Esophagus squamous epithelium (tissue), 5 donors: Measurements from ENCODE around the gene MSTO1. TPM values are rescaled to one million over a fixed set of nuclear protein-coding genes. Genes with fewer than 3 reads are reported as not detected.
A peak's percentile ranks its signal among the peaks of the same experiment; 100 is the strongest.
"Not testable (repeated sequence)": the region's sequence is repeated elsewhere in the genome, so short reads cannot be mapped to it uniquely, and the experiment has no call there.

Experiments used
- DNase-seq: peaks from one replicate; lab custom pipeline; 2025; lab: John Stamatoyannopoulos, UW
- H3K27ac ChIP-seq, 4 donors: fragments of 200-600 bp; sonication (generic); one replicate each; pipeline ENCODE4 v1.5.1; 2016 to 2019; ENCODE audit warnings: mild to moderate bottlenecking in 1 of 4
- H3K27me3 ChIP-seq, 4 donors: fragments of 200-600 bp; sonication (generic); 1 replicate in 3 of 4; 2 replicates in 1 of 4; pipeline versions ENCODE4 v1.5.1 to v1.6.0; 2017 to 2021; ENCODE audit warnings: antibody characterized with exemption in 1 of 4
- H3K36me3 ChIP-seq, 3 donors: fragments of 200-600 bp; sonication (generic); one replicate each; pipeline ENCODE4 v1.5.1; 2016 to 2019
- H3K4me1 ChIP-seq, 3 donors: fragments of 200-600 bp; sonication (generic); one replicate each; pipeline ENCODE4 v1.5.1; 2017 to 2019
- H3K4me3 ChIP-seq, 4 donors: fragments of 200-600 bp; sonication (generic); 1 replicate in 3 of 4; 2 replicates in 1 of 4; pipeline ENCODE4 v1.5.1; 2016 to 2019; ENCODE audit warnings: mild to moderate bottlenecking in 2 of 4, moderate library complexity in 1 of 4
- H3K9me3 ChIP-seq, 3 donors: fragments of 200-600 bp; sonication (generic); one replicate each; pipeline ENCODE4 v1.5.1; 2016 to 2019
- CTCF ChIP-seq, 6 experiments: fragments of 450-650 bp in 4 of 6; fragments of 200-600 bp in 2 of 6; sonication (generic) in 2 of 6; IDR thresholded peaks; one replicate each; pipeline ENCODE4 v1.5.1; 2016 to 2019; ENCODE audit warnings: antibody characterized with exemption in 6 of 6, mild to moderate bottlenecking in 4 of 6, moderate library complexity in 4 of 6
- POLR2A ChIP-seq, 4 donors: fragments of 450-650 bp; IDR thresholded peaks; one replicate each; pipeline ENCODE4 v1.6.1; 2017; ENCODE audit warnings: antibody characterized with exemption in 4 of 4, mild to moderate bottlenecking in 4 of 4, moderate library complexity in 3 of 4
- WGBS, 2 donors: methylation state at CpG; one replicate each; pipeline ENCODE4 v1.1.5; 2018; 5-methylcytosine and 5-hydroxymethylcytosine counted together
- intact Hi-C: fragments of 100-400 bp; cut with DNase I; formaldehyde crosslinking; loops from one replicate; pipeline ENCODE4 v1.15.0; 2022
- total RNA-seq, 4 donors: library from RNA; depleted of rRNA; stranded (reverse); fragments of >200 nt; gene quantifications; one replicate each; pipeline ENCODE4 v1.1.0, GENCODE V29; 2016
- donor health status: DM: yes; HTN: yes; CAD: no.

The MSTO1 gene
- total RNA-seq, 4 donors from 2014 or later, result 2.6 to 17.9 (median 13.6) TPM

GRCh38 chr1:155596864-155597263, 13.2 kb upstream of the MSTO1 start:
- Histone ChIP-seq H3K27me3 (peaks cover 0 to 5% (median 0%) of the 10 kb centered on the region in 4 donors), H3K4me3 (no peak overlapping the region), H3K4me1 (peaks cover 4 to 20% (median 5%) of the 10 kb centered on the region in 3 donors), H3K27ac (no peak overlapping the region), H3K36me3 (no peaks in the 10 kb centered on the region), H3K9me3 (no peaks in the 10 kb centered on the region)
- WGBS, 2 donors, result 96 to 97% methylated on average over 5 of the region's 5 CpGs
- TF ChIP-seq POLR2A (IDR thresholded peaks at IDR 0.05), result no peak
- no peak for TF ChIP-seq CTCF (IDR thresholded peaks at IDR 0.05)
- DNase-seq, result no peak
- intact Hi-C loops, result no loop called here

GRCh38 chr1:155598842-155599331, 11.1 kb upstream of the MSTO1 start:
- peaks cover 4 to 20% (median 5%) of the 10 kb centered on the region in 3 donors for H3K4me1 ChIP-seq
- TF ChIP-seq POLR2A (IDR thresholded peaks at IDR 0.05), result no peak
- TF ChIP-seq CTCF (IDR thresholded peaks at IDR 0.05), result no peak
- peak overlapping the region in 1 of 4 donors; percentile 39 for H3K4me3 ChIP-seq
- H3K27me3 ChIP-seq, result peaks cover 0 to 5% (median 0%) of the 10 kb centered on the region in 4 donors
- no peak for DNase-seq
- no peak overlapping the region for H3K27ac ChIP-seq
- intact Hi-C loops, result no loop called here
- H3K36me3 ChIP-seq, result no peaks in the 10 kb centered on the region
- no peaks in the 10 kb centered on the region for H3K9me3 ChIP-seq
- WGBS, 2 donors, result 12 to 27% methylated on average over 10 to 11 of the region's 12 CpGs

GRCh38 chr1:155599828-155600572, 10.0 kb upstream of the MSTO1 start:
- H3K4me3 ChIP-seq, H3K9me3 ChIP-seq, intact Hi-C loops, H3K36me3 ChIP-seq, H3K27me3 ChIP-seq, H3K27ac ChIP-seq, DNase-seq: not testable (repeated sequence)
- 13 to 29% methylated on average over 8 of the region's 12 CpGs for WGBS, 2 donors
- H3K4me1 ChIP-seq, result peaks cover 4 to 20% (median 5%) of the 10 kb centered on the region in 3 donors

GRCh38 chr1:155607708-155608107, 2.3 kb upstream of the MSTO1 start:
- H3K9me3 ChIP-seq, result no peaks in the 10 kb centered on the region
- H3K4me3 ChIP-seq, result no peak overlapping the region
- H3K27ac ChIP-seq, result no peak overlapping the region
- no peak for DNase-seq
- peaks cover 0 to 4% (median 3%) of the 10 kb centered on the region in 3 donors for H3K4me1 ChIP-seq
- intact Hi-C loops, result no loop called here
- TF ChIP-seq POLR2A (IDR thresholded peaks at IDR 0.05), result no peak
- TF ChIP-seq CTCF (IDR thresholded peaks at IDR 0.05), result no peak
- WGBS, 2 donors, result 72 to 73% methylated on average over 7 of the region's 7 CpGs
- H3K27me3 ChIP-seq, result no peaks in the 10 kb centered on the region
- peaks cover 0 to 8% (median 6%) of the 10 kb centered on the region in 3 donors for H3K36me3 ChIP-seq

GRCh38 chr1:155608888-155609225, 1.2 kb upstream of the MSTO1 start:
- intact Hi-C loops, result no loop called here
- 75 to 89% methylated on average over 7 to 9 of the region's 9 CpGs for WGBS, 2 donors
- Histone ChIP-seq H3K4me1 (peaks cover 0 to 4% (median 3%) of the 10 kb centered on the region in 3 donors), H3K9me3 (no peaks in the 10 kb centered on the region), H3K4me3 (no peak overlapping the region), H3K36me3 (peaks cover 0 to 15% (median 11%) of the 10 kb centered on the region in 3 donors), H3K27me3 (no peaks in the 10 kb centered on the region), H3K27ac (no peak overlapping the region)
- TF ChIP-seq CTCF (IDR thresholded peaks at IDR 0.05) (no peak), POLR2A (IDR thresholded peaks at IDR 0.05) (no peak)
- no peak for DNase-seq

- Histone ChIP-seq H3K36me3 (peaks cover 0 to 24% (median 11%) of the 10 kb centered on the region in 3 donors), H3K4me3 (peak overlapping the region; percentile 48 to 76 (median 66)), H3K27ac (peak overlapping the region in 1 of 4 donors; percentile 42)
- H3K4me1 ChIP-seq, H3K9me3 ChIP-seq, DNase-seq, H3K27me3 ChIP-seq, intact Hi-C loops: not testable (repeated sequence)
- WGBS, 2 donors, result no CpG with 5 or more reads among the region's 33 CpGs
These were observed 234 bp downstream of the MSTO1 start for GRCh38 chr1:155610257-155610647.

- no CpG with 5 or more reads among the region's 2 CpGs for WGBS, 2 donors
- H3K36me3 ChIP-seq, result peaks cover 0 to 24% (median 11%) of the 10 kb centered on the region in 3 donors
- H3K27me3 ChIP-seq, H3K27ac ChIP-seq, H3K4me1 ChIP-seq, H3K4me3 ChIP-seq, intact Hi-C loops, H3K9me3 ChIP-seq, DNase-seq: not testable (repeated sequence)
These were observed 3.2 kb downstream of the MSTO1 start for GRCh38 chr1:155613226-155613625.
